ENCODE data around the gene G3BP1. TPM values are rescaled to one million over a fixed set of nuclear protein-coding genes. Genes with fewer than 3 reads are reported as not detected.

The G3BP1 gene
- total and polyA plus RNA-seq, 9 of the 15 experiments (the other 6 are each of a cell fraction or from before 2014, with no cell fraction given), result 54.7 to 264 (median 105) TPM

GRCh38 chr5:151770383-151771258 lies 1.1 kb upstream of the G3BP1 start (continued):
- TF ChIP-seq RBM14 (IDR thresholded peaks at IDR 0.05; ENCODE audit: borderline replicate concordance, insufficient read depth, low read depth, low read length), result no peak
- no peak for TF ChIP-seq XRCC5 (IDR thresholded peaks at IDR 0.05; ENCODE audit: low read depth, low read length)
- no peak for TF ChIP-seq TFAM (CRISPR knock-in tag; conservative IDR thresholded peaks at IDR 0.05)
- TF ChIP-seq ZNF324 (CRISPR knock-in tag; IDR thresholded peaks at IDR 0.05), result 0 out of 2 replicates have a peak, but pooled peaks have one; percentile 11
- TF ChIP-seq ZNF644 (tag; IDR thresholded peaks at IDR 0.05; ENCODE audit: low read depth), result 0 out of 2 replicates have a peak, but pooled peaks have one; percentile 55
- no peak for TF ChIP-seq ZNF24 (IDR thresholded peaks at IDR 0.05)
- peak; percentile 95 to 97 for TF ChIP-seq E2F6 (IDR thresholded peaks at IDR 0.05; ENCODE audit: borderline replicate concordance in 1 of 2, extremely low read depth in 1 of 2, insufficient read depth in 1 of 2, insufficient read length in 1 of 2, low read depth in 1 of 2, low read length in 1 of 2, poor library complexity in 1 of 2, severe bottlenecking in 1 of 2)
- peak; percentile 83 for TF ChIP-seq ZNF316 (IDR thresholded peaks at IDR 0.05)
- TF ChIP-seq RBM22 (IDR thresholded peaks at IDR 0.05; ENCODE audit: low read depth, low read length, poor library complexity, severe bottlenecking), result peak; percentile 24
- TF ChIP-seq ZBTB8A (IDR thresholded peaks at IDR 0.05; ENCODE audit: partially characterized antibody), result no peak
- TF ChIP-seq FOXA3 (CRISPR knock-in tag; conservative IDR thresholded peaks at IDR 0.05 in 1 of 2, IDR thresholded peaks at IDR 0.05 in 1 of 2), result no peak
- no peak for TF ChIP-seq ATF2 (CRISPR knock-in tag; IDR thresholded peaks at IDR 0.05)
- no peak for TF ChIP-seq ZNF140 (CRISPR knock-in tag; IDR thresholded peaks at IDR 0.05)
- TF ChIP-seq MYBL2 (IDR thresholded peaks at IDR 0.05; ENCODE audit: low read depth), result no peak
- no peak for TF ChIP-seq MYBL2 (CRISPR knock-in tag; IDR thresholded peaks at IDR 0.05; ENCODE audit: borderline replicate concordance)
- TF ChIP-seq HDGF (IDR thresholded peaks at IDR 0.05), result no peak
- TF ChIP-seq CXXC5 (CRISPR knock-in tag; IDR thresholded peaks at IDR 0.05), result peak; percentile 57
- TF ChIP-seq DPF2 (IDR thresholded peaks at IDR 0.05), result peak; percentile 66; the same call in 1 of the 2 replicates
- no peak for TF ChIP-seq ZC3H8 (IDR thresholded peaks at IDR 0.05)
- TF ChIP-seq TRIM25 (IDR thresholded peaks at IDR 0.05; ENCODE audit: borderline replicate concordance), result no peak
- no peak; the same call in 1 of the 2 replicates for TF ChIP-seq NFE2L1 (tag; IDR thresholded peaks at IDR 0.05; ENCODE audit: borderline replicate concordance, low read depth)
- TF ChIP-seq ZBTB1 (CRISPR knock-in tag; IDR thresholded peaks at IDR 0.05; ENCODE audit: borderline replicate concordance, low read depth), result peak; percentile 79; the same call in 1 of the 2 replicates
- TF ChIP-seq NR2F6 (CRISPR knock-in tag; IDR thresholded peaks at IDR 0.05), result no peak

Data from K562 (cell line).